ENCODE results near the gene ZEB1.

The ZEB1 gene

GRCh38 chr10:31508882-31509281 is 189.9 kb downstream of the ZEB1 start:
- no peaks in the 10 kb centered on the region for H3K4me1 ChIP-seq (ENCODE audit: control insufficient read depth, insufficient read depth, low read length)
- H3K36me3 ChIP-seq (ENCODE audit: control insufficient read depth, insufficient read depth, low read length, severe bottlenecking) = peaks cover 84% of the 10 kb centered on the region
- no peak overlapping the region for H3K4me3 ChIP-seq (ENCODE audit: low read length)
- H3K9ac ChIP-seq (ENCODE audit: low read length) = no peak overlapping the region
- DNase-seq (ENCODE audit: low read depth) = no peak
- H3K9me3 ChIP-seq (ENCODE audit: control insufficient read depth, low read length) = peaks cover 26% of the 10 kb centered on the region
- H3K27me3 ChIP-seq (replicated peaks; ENCODE audit: control insufficient read depth, insufficient read depth, low read length) = no peaks in the 10 kb centered on the region

GRCh38 chr10:31509989-31510388 is 191.0 kb downstream of the ZEB1 start:
- Histone ChIP-seq H3K36me3 (ENCODE audit: control insufficient read depth, insufficient read depth, low read length, severe bottlenecking) (peaks cover 88% of the 10 kb centered on the region), H3K4me1 (ENCODE audit: control insufficient read depth, insufficient read depth, low read length) (no peaks in the 10 kb centered on the region), H3K4me3 (ENCODE audit: low read length) (no peak overlapping the region), H3K9me3 (ENCODE audit: control insufficient read depth, low read length) (peaks cover 26% of the 10 kb centered on the region), H3K9ac (ENCODE audit: low read length) (no peak overlapping the region), H3K27me3 (replicated peaks; ENCODE audit: control insufficient read depth, insufficient read depth, low read length) (no peaks in the 10 kb centered on the region)
- no peak for DNase-seq (ENCODE audit: low read depth)

- H3K4me3 ChIP-seq (ENCODE audit: low read length) = no peak overlapping the region
- DNase-seq (ENCODE audit: low read depth) = no peak
- peaks cover 12% of the 10 kb centered on the region for H3K4me1 ChIP-seq (ENCODE audit: control insufficient read depth, insufficient read depth, low read length)
- peaks cover 82% of the 10 kb centered on the region for H3K36me3 ChIP-seq (ENCODE audit: control insufficient read depth, insufficient read depth, low read length, severe bottlenecking)
- no peak overlapping the region for H3K9ac ChIP-seq (ENCODE audit: low read length)
- no peaks in the 10 kb centered on the region for H3K9me3 ChIP-seq (ENCODE audit: control insufficient read depth, low read length)
- no peaks in the 10 kb centered on the region for H3K27me3 ChIP-seq (replicated peaks; ENCODE audit: control insufficient read depth, insufficient read depth, low read length)
Measured at GRCh38 chr10:31515116-31515515, 196.1 kb downstream of the ZEB1 start.

- H3K4me1 ChIP-seq (ENCODE audit: control insufficient read depth, insufficient read depth, low read length) = peaks cover 12% of the 10 kb centered on the region
- DNase-seq (ENCODE audit: low read depth) = peak; percentile 36
- peaks cover 82% of the 10 kb centered on the region for H3K36me3 ChIP-seq (ENCODE audit: control insufficient read depth, insufficient read depth, low read length, severe bottlenecking)
- no peaks in the 10 kb centered on the region for H3K9me3 ChIP-seq (ENCODE audit: control insufficient read depth, low read length)
- H3K4me3 ChIP-seq (ENCODE audit: low read length) = no peak overlapping the region
- no peak overlapping the region for H3K9ac ChIP-seq (ENCODE audit: low read length)
- H3K27me3 ChIP-seq (replicated peaks; ENCODE audit: control insufficient read depth, insufficient read depth, low read length) = no peaks in the 10 kb centered on the region
Measured at GRCh38 chr10:31515819-31516402, 196.9 kb downstream of the ZEB1 start.

GRCh38 chr10:31520986-31521831 is 202.2 kb downstream of the ZEB1 start:
- DNase-seq (ENCODE audit: low read depth) = no peak
- Histone ChIP-seq H3K4me1 (ENCODE audit: control insufficient read depth, insufficient read depth, low read length) (peaks cover under 1% of the 10 kb centered on the region), H3K9me3 (ENCODE audit: control insufficient read depth, low read length) (no peaks in the 10 kb centered on the region), H3K4me3 (ENCODE audit: low read length) (no peak overlapping the region), H3K9ac (ENCODE audit: low read length) (no peak overlapping the region), H3K36me3 (ENCODE audit: control insufficient read depth, insufficient read depth, low read length, severe bottlenecking) (peaks cover 87% of the 10 kb centered on the region), H3K27me3 (replicated peaks; ENCODE audit: control insufficient read depth, insufficient read depth, low read length) (no peaks in the 10 kb centered on the region)

- no peak for DNase-seq (ENCODE audit: low read depth)
- H3K36me3 ChIP-seq (ENCODE audit: control insufficient read depth, insufficient read depth, low read length, severe bottlenecking) = peaks cover 97% of the 10 kb centered on the region
- no peak overlapping the region for H3K4me3 ChIP-seq (ENCODE audit: low read length)
Measured at GRCh38 chr10:31522820-31523219, 203.8 kb downstream of the ZEB1 start.

GRCh38 chr10:31524460-31524859 is 205.4 kb downstream of the ZEB1 start:
- peaks cover 22% of the 10 kb centered on the region for H3K4me1 ChIP-seq (ENCODE audit: control insufficient read depth, insufficient read depth, low read length)
- no peak for DNase-seq (ENCODE audit: low read depth)
- H3K36me3 ChIP-seq (ENCODE audit: control insufficient read depth, insufficient read depth, low read length, severe bottlenecking) = peaks cover 87% of the 10 kb centered on the region
- no peak overlapping the region for H3K4me3 ChIP-seq (ENCODE audit: low read length)
- H3K27me3 ChIP-seq (replicated peaks; ENCODE audit: control insufficient read depth, insufficient read depth, low read length) = no peaks in the 10 kb centered on the region
- no peak overlapping the region for H3K9ac ChIP-seq (ENCODE audit: low read length)
- no peaks in the 10 kb centered on the region for H3K9me3 ChIP-seq (ENCODE audit: control insufficient read depth, low read length)

More at GRCh38 chr10:31522820-31523219, 203.8 kb downstream of the ZEB1 start:
- H3K4me1 ChIP-seq (ENCODE audit: control insufficient read depth, insufficient read depth, low read length) = peaks cover 6% of the 10 kb centered on the region
- no peaks in the 10 kb centered on the region for H3K9me3 ChIP-seq (ENCODE audit: control insufficient read depth, low read length)
- no peak overlapping the region for H3K9ac ChIP-seq (ENCODE audit: low read length)
- H3K27me3 ChIP-seq (replicated peaks; ENCODE audit: control insufficient read depth, insufficient read depth, low read length) = no peaks in the 10 kb centered on the region

GRCh38 chr10:31526178-31526577 is 207.2 kb downstream of the ZEB1 start:
- Histone ChIP-seq H3K4me3 (ENCODE audit: low read length) (no peak overlapping the region), H3K9ac (ENCODE audit: low read length) (no peak overlapping the region), H3K36me3 (ENCODE audit: control insufficient read depth, insufficient read depth, low read length, severe bottlenecking) (peaks cover 71% of the 10 kb centered on the region), H3K4me1 (ENCODE audit: control insufficient read depth, insufficient read depth, low read length) (peaks cover 22% of the 10 kb centered on the region), H3K27me3 (replicated peaks; ENCODE audit: control insufficient read depth, insufficient read depth, low read length) (no peaks in the 10 kb centered on the region), H3K9me3 (ENCODE audit: control insufficient read depth, low read length) (no peaks in the 10 kb centered on the region)
- DNase-seq (ENCODE audit: low read depth) = no peak

- Histone ChIP-seq H3K27me3 (replicated peaks; ENCODE audit: control insufficient read depth, insufficient read depth, low read length) (no peaks in the 10 kb centered on the region), H3K4me3 (ENCODE audit: low read length) (no peak overlapping the region), H3K9me3 (ENCODE audit: control insufficient read depth, low read length) (no peaks in the 10 kb centered on the region), H3K9ac (ENCODE audit: low read length) (no peak overlapping the region), H3K4me1 (ENCODE audit: control insufficient read depth, insufficient read depth, low read length) (peaks cover 22% of the 10 kb centered on the region), H3K36me3 (ENCODE audit: control insufficient read depth, insufficient read depth, low read length, severe bottlenecking) (peaks cover 66% of the 10 kb centered on the region)
- DNase-seq (ENCODE audit: low read depth) = no peak
Measured at GRCh38 chr10:31526681-31527080, 207.7 kb downstream of the ZEB1 start.

- H3K27me3 ChIP-seq (replicated peaks; ENCODE audit: control insufficient read depth, insufficient read depth, low read length) = no peaks in the 10 kb centered on the region
- DNase-seq (ENCODE audit: low read depth) = peak; percentile 35
- peaks cover 45% of the 10 kb centered on the region for H3K36me3 ChIP-seq (ENCODE audit: control insufficient read depth, insufficient read depth, low read length, severe bottlenecking)
- no peak overlapping the region for H3K4me3 ChIP-seq (ENCODE audit: low read length)
- H3K9ac ChIP-seq (ENCODE audit: low read length) = no peak overlapping the region
- H3K9me3 ChIP-seq (ENCODE audit: control insufficient read depth, low read length) = no peaks in the 10 kb centered on the region
- H3K4me1 ChIP-seq (ENCODE audit: control insufficient read depth, insufficient read depth, low read length) = peaks cover 22% of the 10 kb centered on the region
Measured at GRCh38 chr10:31528831-31529230, 209.8 kb downstream of the ZEB1 start.

- Histone ChIP-seq H3K4me3 (ENCODE audit: low read length) (no peak overlapping the region), H3K4me1 (ENCODE audit: control insufficient read depth, insufficient read depth, low read length) (peaks cover 5% of the 10 kb centered on the region), H3K9me3 (ENCODE audit: control insufficient read depth, low read length) (no peaks in the 10 kb centered on the region), H3K36me3 (ENCODE audit: control insufficient read depth, insufficient read depth, low read length, severe bottlenecking) (no peaks in the 10 kb centered on the region), H3K27me3 (replicated peaks; ENCODE audit: control insufficient read depth, insufficient read depth, low read length) (no peaks in the 10 kb centered on the region), H3K9ac (ENCODE audit: low read length) (no peak overlapping the region)
- peak; percentile 14 for DNase-seq (ENCODE audit: low read depth)
Measured at GRCh38 chr10:31536302-31536701, 217.3 kb downstream of the ZEB1 start.

All from adipocyte (in vitro differentiated cells).